T follicular helper cell (primary cell): ENCODE data around the gene IL7R.
"Not testable (repeated sequence)": the region's sequence is repeated elsewhere in the genome, so short reads cannot be mapped to it uniquely, and the experiment has no call there.

ENCODE experiments used
- DNase-seq: peaks from one replicate; pipeline ENCODE4 v3.0.0-alpha.2; 2020; ENCODE audit warnings: low read depth

The IL7R gene

GRCh38 chr5:35838370-35839042 lies 18.2 kb upstream of the IL7R start:
- DNase-seq = no peak

- DNase-seq = no peak
These were observed 13.8 kb upstream of the IL7R start for GRCh38 chr5:35842856-35843255.

- DNase-seq = not testable (repeated sequence)
These were observed 11.2 kb upstream of the IL7R start for GRCh38 chr5:35845508-35845907.

GRCh38 chr5:35847491-35847890 lies 9.2 kb upstream of the IL7R start:
- no peak for DNase-seq

GRCh38 chr5:35847961-35848360 lies 8.7 kb upstream of the IL7R start:
- DNase-seq = no peak

- DNase-seq = no peak
These were observed 6.8 kb upstream of the IL7R start for GRCh38 chr5:35849860-35850259.

- DNase-seq = no peak
These were observed 5.6 kb upstream of the IL7R start for GRCh38 chr5:35850967-35851680.

- peak; percentile 9 for DNase-seq
These were observed 4.5 kb upstream of the IL7R start for GRCh38 chr5:35852084-35852734.

- no peak for DNase-seq
These were observed 3.9 kb upstream of the IL7R start for GRCh38 chr5:35852773-35853172.

GRCh38 chr5:35853631-35854030 lies 3.1 kb upstream of the IL7R start:
- DNase-seq = peak; percentile 61

GRCh38 chr5:35854248-35854647 lies 2.4 kb upstream of the IL7R start:
- DNase-seq = peak; percentile 69

- no peak for DNase-seq
These were observed 1.5 kb upstream of the IL7R start for GRCh38 chr5:35855187-35855586.

GRCh38 chr5:35856186-35856764 lies 416 bp upstream of the IL7R start:
- not testable (repeated sequence) for DNase-seq

- no peak for DNase-seq
These were observed 1.0 kb downstream of the IL7R start for GRCh38 chr5:35857606-35858205.

GRCh38 chr5:35859101-35859661 lies 2.5 kb downstream of the IL7R start:
- DNase-seq = no peak

GRCh38 chr5:35860686-35861085 lies 4.0 kb downstream of the IL7R start:
- no peak for DNase-seq

GRCh38 chr5:35861718-35862117 lies 5.0 kb downstream of the IL7R start:
- DNase-seq = no peak

- DNase-seq = no peak
These were observed 5.4 kb downstream of the IL7R start for GRCh38 chr5:35862126-35862525.

- no peak for DNase-seq
These were observed 6.5 kb downstream of the IL7R start for GRCh38 chr5:35863159-35863558.

GRCh38 chr5:35867998-35868397 lies 11.3 kb downstream of the IL7R start:
- no peak for DNase-seq

- no peak for DNase-seq
These were observed 13.1 kb downstream of the IL7R start for GRCh38 chr5:35869685-35870277.

GRCh38 chr5:35870605-35871004 lies 13.9 kb downstream of the IL7R start:
- no peak for DNase-seq
